HepG2 (cell line): Measurements from ENCODE around the gene EPO. TPM values are rescaled to one million over a fixed set of nuclear protein-coding genes. Genes with fewer than 3 reads are reported as not detected.

Experiments used
- AHR ChIP-seq: IDR thresholded peaks from 2 replicates; pipeline ENCODE4 v1.6.1; 2018; ENCODE audit warnings: missing genetic modification reagents, missing compliant biosample characterization
- ARID4A ChIP-seq: sonication (generic); formaldehyde crosslinking; IDR thresholded peaks from 2 replicates; pipeline ENCODE4 v1.5.0; 2020; ENCODE audit warnings: mild to moderate bottlenecking, missing genetic modification reagents, borderline replicate concordance
- ARNT ChIP-seq: fragments of 450-650 bp; IDR thresholded peaks from 2 replicates; pipeline ENCODE4 v1.6.1; 2017
- ATF7-NPFF ChIP-seq: sonication (generic); formaldehyde crosslinking; IDR thresholded peaks from 2 replicates; pipeline ENCODE4 v1.8.1; 2023; ENCODE audit warnings: mild to moderate bottlenecking, low read depth, missing genetic modification reagents, moderate library complexity
- IKZF1 ChIP-seq: fragments of 450-650 bp; IDR thresholded peaks from 2 replicates; pipeline ENCODE4 v1.7.1; 2016
- KMT2B ChIP-seq: IDR thresholded peaks from 2 replicates; pipeline ENCODE4 v1.6.1; 2016; ENCODE audit warnings: missing genetic modification reagents, missing compliant biosample characterization
- LCORL ChIP-seq, 2 experiments: fragments of 450-650 bp in 1 of 2; sonication (generic) in 1 of 2; formaldehyde crosslinking in 1 of 2; IDR thresholded peaks; 2 replicates each; pipeline versions ENCODE4 v1.5.0 to v1.6.1; 2017 to 2020; ENCODE audit warnings: antibody characterized with exemption in 1 of 2, missing genetic modification reagents in 1 of 2
- NFKB2 ChIP-seq: sonication (generic); formaldehyde crosslinking; IDR thresholded peaks from 2 replicates; pipeline ENCODE4 v1.4.0; 2020; ENCODE audit warnings: missing genetic modification reagents, borderline replicate concordance
- NONO ChIP-seq, 2 experiments: fragments of 450-650 bp in 1 of 2; sonication (generic) in 1 of 2; formaldehyde crosslinking in 1 of 2; IDR thresholded peaks in 1 of 2; conservative IDR thresholded peaks in 1 of 2; 2 replicates each; pipeline versions ENCODE4 v1.6.1 to v1.8.0; 2017 to 2022; ENCODE audit warnings: mild to moderate bottlenecking in 1 of 2, missing genetic modification reagents in 1 of 2, moderate library complexity in 1 of 2
- RBM39 ChIP-seq: fragments of 200-400 bp; formaldehyde crosslinking; IDR thresholded peaks from one replicate; pipeline ENCODE4 v1.6.1; 2018; ENCODE audit warnings: antibody characterized with exemption, mild to moderate bottlenecking, low read depth, low read length; ENCODE audit not compliant: poor library complexity, severe bottlenecking
- REPIN1 ChIP-seq: sonication (generic); formaldehyde crosslinking; IDR thresholded peaks from 2 replicates; pipeline ENCODE4 v1.8.0; 2022; ENCODE audit warnings: missing genetic modification reagents, low read depth, mild to moderate bottlenecking, borderline replicate concordance
- SCMH1 ChIP-seq: sonication (generic); formaldehyde crosslinking; IDR thresholded peaks from 2 replicates; pipeline ENCODE4 v1.9.0; 2021; ENCODE audit warnings: missing genetic modification reagents, mild to moderate bottlenecking, borderline replicate concordance
- SNAPC2 ChIP-seq: sonication (generic); formaldehyde crosslinking; IDR thresholded peaks from 2 replicates; pipeline ENCODE4 v1.8.1; 2022; ENCODE audit warnings: mild to moderate bottlenecking, missing genetic modification reagents
- TCF7L2 ChIP-seq: IDR thresholded peaks from 2 replicates; pipeline ENCODE4 v1.6.1; 2011; ENCODE audit warnings: mild to moderate bottlenecking, low read depth, low read length, moderate library complexity
- TFDP2 ChIP-seq: sonication (generic); formaldehyde crosslinking; IDR thresholded peaks from 2 replicates; pipeline ENCODE4 v1.4.0; 2020; ENCODE audit warnings: missing genetic modification reagents
- THAP9 ChIP-seq: sonication (generic); formaldehyde crosslinking; IDR thresholded peaks from 2 replicates; pipeline ENCODE4; 2020; ENCODE audit warnings: missing genetic modification reagents, mild to moderate bottlenecking, borderline replicate concordance
- ZNF12 ChIP-seq: sonication (generic); formaldehyde crosslinking; IDR thresholded peaks from 2 replicates; pipeline ENCODE4 v1.5.0; 2020; ENCODE audit warnings: missing genetic modification reagents
- ZNF235 ChIP-seq: sonication (generic); formaldehyde crosslinking; IDR thresholded peaks from 2 replicates; pipeline ENCODE4 v1.8.1; 2023; ENCODE audit warnings: mild to moderate bottlenecking, missing genetic modification reagents, borderline replicate concordance
- ZNF510 ChIP-seq: sonication (generic); formaldehyde crosslinking; IDR thresholded peaks from 2 replicates; pipeline ENCODE4 v1.4.0; 2020; ENCODE audit warnings: low read depth, mild to moderate bottlenecking, missing genetic modification reagents
- ZNF709 ChIP-seq: sonication (generic); formaldehyde crosslinking; IDR thresholded peaks from 2 replicates; pipeline ENCODE4 v1.5.0; 2020; ENCODE audit warnings: mild to moderate bottlenecking, missing genetic modification reagents
- ZSCAN25 ChIP-seq: sonication (generic); formaldehyde crosslinking; IDR thresholded peaks from 2 replicates; pipeline ENCODE4 v1.8.0; 2022; ENCODE audit warnings: mild to moderate bottlenecking, missing genetic modification reagents
- polyA plus RNA-seq, 8 experiments: library from polyadenylated mRNA; depleted of rRNA in 3 of 8; stranded (reverse) in 7 of 8; unstranded in 1 of 8; fragments of >200 nt; fragmentation: Illumina TruSeq in 4 of 8; extraction: Trizol in 4 of 8; gene quantifications; 2 replicates each; pipeline versions ENCODE4 v1.2.1 to v1.2.3, GENCODE V29; 2011 to 2016; ENCODE audit warnings: low read depth in 4 of 8, missing spikeins in 1 of 8, mixed read lengths in 1 of 8; ENCODE audit not compliant: insufficient read depth in 1 of 8
- total RNA-seq, 5 experiments: library from RNA; depleted of rRNA; stranded (reverse); fragments of >200 nt; fragmentation: Illumina TruSeq; extraction: Trizol; gene quantifications; 2 replicates each; pipeline ENCODE4 v1.2.3, GENCODE V29; 2016; ENCODE audit warnings: low read depth in 1 of 5

Gene EPO
- total and polyA plus RNA-seq, 2 of the 13 experiments (the other 11 are each of a cell fraction or from before 2014, with no cell fraction given): 10.3 to 25.7 TPM

GRCh38 chr7:100691676-100692577 lies 28.3 kb upstream of the EPO start (continued):
- no peak for TF ChIP-seq NFKB2 (CRISPR knock-in tag)
- no peak for TF ChIP-seq IKZF1
- TF ChIP-seq TCF7L2: no peak
- no peak for TF ChIP-seq NONO (IDR thresholded peaks at IDR 0.05)
- no peak for TF ChIP-seq NONO (CRISPR knock-in tag; conservative IDR thresholded peaks at IDR 0.05)
- TF ChIP-seq ATF7-NPFF (CRISPR knock-in tag): no peak
- TF ChIP-seq ZNF709 (CRISPR knock-in tag): no peak
- TF ChIP-seq KMT2B (CRISPR knock-in tag): no peak
- 0 out of 2 replicates have a peak, but pooled peaks have one; percentile 18 for TF ChIP-seq THAP9 (CRISPR knock-in tag)
- TF ChIP-seq SCMH1 (CRISPR knock-in tag): no peak
- no peak for TF ChIP-seq AHR (CRISPR knock-in tag)
- peak; percentile 63 for TF ChIP-seq RBM39
- 0 out of 2 replicates have a peak, but pooled peaks have one; percentile 15 for TF ChIP-seq ZNF510
- TF ChIP-seq ZNF235 (CRISPR knock-in tag): no peak
- TF ChIP-seq ZNF12 (CRISPR knock-in tag): no peak
- TF ChIP-seq ARNT: no peak
- no peak for TF ChIP-seq REPIN1
- TF ChIP-seq ARID4A (CRISPR knock-in tag): peak; percentile 43; the same call in 1 of the 2 replicates
- 0 out of 2 replicates have a peak, but pooled peaks have one; percentile 39 for TF ChIP-seq ZSCAN25 (CRISPR knock-in tag)
- no peak for TF ChIP-seq LCORL (IDR thresholded peaks at IDR 0.05)
- 0 out of 2 replicates have a peak, but pooled peaks have one; percentile 21 for TF ChIP-seq LCORL (CRISPR knock-in tag; IDR thresholded peaks at IDR 0.05)
- peak; percentile 70 for TF ChIP-seq TFDP2 (CRISPR knock-in tag)
- TF ChIP-seq SNAPC2 (CRISPR knock-in tag): no peak
